ENCODE data around the gene GPS1. TPM values are rescaled to one million over a fixed set of nuclear protein-coding genes. Genes with fewer than 3 reads are reported as not detected.

Gene GPS1
- total and polyA plus RNA-seq, 2 of the 4 experiments (the other 2 are of a cell fraction), result 157 to 181 TPM

- Histone ChIP-seq H3K79me1 (ENCODE audit: low read depth in 1 of 2, low read length in 2 of 2) (peaks cover 5 to 23% of the 10 kb centered on the region in 2 experiments; a peak in 3 of 4 replicates), H3K27ac (ENCODE audit: insufficient read depth, low read length) (no peak overlapping the region), H4K20me1 (ENCODE audit: insufficient read depth, low read length) (no peaks in the 10 kb centered on the region; the same call in 1 of the 2 replicates), H3K9ac (ENCODE audit: low read depth, low read length) (no peak overlapping the region), H2AK9ac (replicated peaks; ENCODE audit: low read depth, low read length, poor library complexity) (no peak overlapping the region), H3K18ac (ENCODE audit: low read depth, low read length) (no peak overlapping the region), H3K4ac (ENCODE audit: low read depth, low read length) (no peak overlapping the region), H3K4me2 (ENCODE audit: low read depth, low read length) (no peak overlapping the region), H3K36me3 (ENCODE audit: control insufficient read depth, insufficient read depth, low read length) (peaks cover 3% of the 10 kb centered on the region; the same call in 1 of the 2 replicates), H3K27me3 (ENCODE audit: control insufficient read depth, insufficient read depth, low read length) (no peaks in the 10 kb centered on the region), H3K14ac (replicated peaks; ENCODE audit: low read depth, low read length) (no peak overlapping the region), H2BK120ac (ENCODE audit: low read depth, low read length) (no peak overlapping the region), H3K23ac (ENCODE audit: low read depth, low read length) (no peak overlapping the region), H2BK15ac (ENCODE audit: low read depth, low read length) (no peak overlapping the region), H2BK5ac (ENCODE audit: low read depth, low read length, poor library complexity, severe bottlenecking) (no peak overlapping the region), H2AFZ (replicated peaks; ENCODE audit: low read length, poor library complexity) (no peak overlapping the region), H3K9me1 (ENCODE audit: insufficient read depth, low read length) (peaks cover 9% of the 10 kb centered on the region), H4K8ac (ENCODE audit: low read depth in 2 of 2, low read length in 2 of 2) (no peak overlapping the region), H3K9me3 (ENCODE audit: control insufficient read depth, insufficient read depth, low read length) (no peaks in the 10 kb centered on the region), H4K5ac (ENCODE audit: low read depth, low read length) (no peak overlapping the region), H4K91ac (ENCODE audit: insufficient read depth, low read depth, low read length) (no peak overlapping the region), H2BK20ac (ENCODE audit: low read depth, low read length) (no peak overlapping the region), H2AK5ac (ENCODE audit: low read depth, low read length) (no peak overlapping the region), H3K4me1 (ENCODE audit: control insufficient read depth, insufficient read depth, low read length) (peaks cover 19% of the 10 kb centered on the region), H3K56ac (ENCODE audit: extremely low read depth, insufficient read depth, low read length) (no peak overlapping the region), H3K4me3 (ENCODE audit: insufficient read depth, low read depth, low read length) (no peak overlapping the region)
- POLR2A ChIA-PET (ENCODE audit: unreplicated experiment), result no interaction called here
- WGBS, 2 experiments (ENCODE audit: extremely low coverage in 2 of 2, insufficient read length in 1 of 2), result 92% methylated on average over 21 of the region's 28 CpGs; no CpG with 5 or more reads in 1 of the 2 experiments
- TF ChIP-seq CEBPB (IDR thresholded peaks at IDR 0.05; ENCODE audit: low read depth, low read length) (no peak), CTCF (conservative IDR thresholded peaks at IDR 0.05; ENCODE audit: low read depth, low read length) (no peak), SMC3 (IDR thresholded peaks at IDR 0.05; ENCODE audit: low read depth, low read length) (no peak), MAZ (IDR thresholded peaks at IDR 0.05; ENCODE audit: borderline replicate concordance, low read depth, low read length) (no peak), RAD21 (IDR thresholded peaks at IDR 0.05; ENCODE audit: low read length) (no peak), MAFK (IDR thresholded peaks at IDR 0.05; ENCODE audit: low read depth, low read length) (no peak), FOS (IDR thresholded peaks at IDR 0.05; ENCODE audit: low read depth, low read length) (no peak), CHD1 (IDR thresholded peaks at IDR 0.05; ENCODE audit: low read depth, low read length) (no peak), NFE2L2 (IDR thresholded peaks at IDR 0.05; ENCODE audit: low read depth, low read length) (no peak), MXI1 (IDR thresholded peaks at IDR 0.05; ENCODE audit: borderline replicate concordance, low read depth, low read length) (no peak), BHLHE40 (IDR thresholded peaks at IDR 0.05; ENCODE audit: low read depth, low read length) (no peak), RCOR1 (IDR thresholded peaks at IDR 0.05; ENCODE audit: insufficient replicate concordance, low read length) (no peak), RFX5 (IDR thresholded peaks at IDR 0.05; ENCODE audit: low read depth, low read length) (no peak)
- TF ChIP-seq, protein P1, sequence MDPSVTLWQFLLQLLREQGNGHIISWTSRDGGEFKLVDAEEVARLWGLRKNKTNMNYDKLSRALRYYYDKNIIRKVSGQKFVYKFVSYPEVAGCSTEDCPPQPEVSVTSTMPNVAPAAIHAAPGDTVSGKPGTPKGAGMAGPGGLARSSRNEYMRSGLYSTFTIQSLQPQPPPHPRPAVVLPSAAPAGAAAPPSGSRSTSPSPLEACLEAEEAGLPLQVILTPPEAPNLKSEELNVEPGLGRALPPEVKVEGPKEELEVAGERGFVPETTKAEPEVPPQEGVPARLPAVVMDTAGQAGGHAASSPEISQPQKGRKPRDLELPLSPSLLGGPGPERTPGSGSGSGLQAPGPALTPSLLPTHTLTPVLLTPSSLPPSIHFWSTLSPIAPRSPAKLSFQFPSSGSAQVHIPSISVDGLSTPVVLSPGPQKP (IDR thresholded peaks at IDR 0.05; ENCODE audit: borderline replicate concordance, low read depth, low read length), result no peak
- dilution Hi-C loops (cut with HindIII; ENCODE audit: low sequenced_read_pairs, unreplicated experiment) (no loop called here), in situ Hi-C loops (cut with MboI; ENCODE audit: low sequenced_read_pairs) (no loop called here), intact Hi-C loops (cut with micrococcal nuclease) (no loop called here)
- no peak for DNase-seq
- ATAC-seq (ENCODE audit: low read depth), result no peak
- CTCF ChIA-PET, result no interaction called here
- no TSS peak for BruUV-seq (replicated peaks)
Observed at GRCh38 chr17:82008941-82009405, 42.7 kb upstream of the GPS1 start.

Data from IMR-90 (cell line).